Hematopoietic multipotent progenitor cell (in vitro differentiated cells): Measurements from ENCODE around the gene SV2C. TPM values are rescaled to one million over a fixed set of nuclear protein-coding genes. Genes with fewer than 3 reads are reported as not detected.
"Not testable (repeated sequence)": the region's sequence is repeated elsewhere in the genome, so short reads cannot be mapped to it uniquely, and the experiment has no call there.

ENCODE experiments used
- DNase-seq, 3 donors: peaks; one replicate each; pipeline ENCODE4 v3.0.0-alpha.2; 2011 to 2015; ENCODE audit warnings: low read depth in 2 of 3, low spot score in 2 of 3
- total RNA-seq: library from RNA; depleted of rRNA; stranded (reverse); fragments of >200 nt; gene quantifications from one replicate; pipeline ENCODE4 v1.2.3, GENCODE V29; 2012

SV2C gene
- total RNA-seq, 1 donor: under 0.01 TPM

DNA sequence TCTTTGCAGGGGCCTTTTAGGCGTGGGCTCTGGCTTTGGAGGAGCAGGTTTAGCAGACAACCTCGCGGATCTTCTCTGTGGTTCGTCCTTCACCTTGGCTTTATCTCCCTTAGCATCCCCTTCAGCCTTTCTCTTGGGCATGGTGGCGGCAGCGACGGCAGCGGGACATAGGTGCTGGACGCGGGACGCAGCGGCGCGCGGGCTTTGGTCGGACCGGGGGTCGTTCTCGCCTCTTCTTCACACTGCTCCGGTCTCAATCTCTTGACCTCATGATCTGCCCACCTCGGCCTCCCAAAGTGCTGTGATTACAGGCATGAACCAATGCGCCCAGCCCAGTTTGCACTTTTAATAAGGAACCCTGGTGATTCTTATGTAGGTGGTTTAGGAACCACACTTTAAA, 159.0 kb downstream of the SV2C start:
- DNase-seq: not testable (repeated sequence)

DNA sequence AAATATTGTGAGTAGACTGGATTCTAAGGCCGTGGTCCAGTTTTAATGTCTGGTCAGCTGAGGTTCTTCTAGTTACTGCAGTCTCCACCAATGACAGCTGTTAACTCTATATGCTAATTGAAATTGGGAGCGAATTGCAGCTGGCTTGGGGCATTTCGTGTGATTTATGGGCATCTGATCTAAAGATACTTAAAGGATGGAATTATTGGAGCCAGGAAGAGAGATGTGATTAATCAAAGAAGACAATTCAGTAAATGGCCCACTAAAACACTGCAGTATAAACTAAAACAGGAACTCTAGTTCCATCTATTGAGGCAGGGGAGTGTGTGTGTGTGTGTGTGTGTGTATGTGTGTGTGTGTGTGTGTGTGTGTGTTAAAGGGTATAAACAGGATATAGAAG, 162.4 kb downstream of the SV2C start:
- no peak for DNase-seq

DNA sequence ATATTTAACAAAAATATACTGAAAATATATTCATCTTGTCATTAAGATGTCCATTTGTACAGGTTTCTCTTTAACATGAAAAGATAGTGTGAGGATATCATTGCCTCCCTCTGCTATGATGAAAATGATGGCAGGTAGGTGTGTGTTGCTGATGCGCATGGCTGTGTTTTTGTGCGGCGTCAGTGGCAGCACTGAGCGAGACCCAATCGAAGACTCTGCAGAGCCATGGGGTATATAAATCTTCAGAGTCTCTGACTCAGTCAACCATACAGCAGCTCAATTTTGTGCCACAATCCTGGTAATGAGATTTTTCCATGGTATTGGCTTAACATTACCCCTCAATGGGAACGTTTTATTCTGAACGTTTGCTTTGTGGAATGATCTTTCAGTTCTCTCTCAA, 166.4 kb downstream of the SV2C start:
- DNase-seq: no peak

DNA sequence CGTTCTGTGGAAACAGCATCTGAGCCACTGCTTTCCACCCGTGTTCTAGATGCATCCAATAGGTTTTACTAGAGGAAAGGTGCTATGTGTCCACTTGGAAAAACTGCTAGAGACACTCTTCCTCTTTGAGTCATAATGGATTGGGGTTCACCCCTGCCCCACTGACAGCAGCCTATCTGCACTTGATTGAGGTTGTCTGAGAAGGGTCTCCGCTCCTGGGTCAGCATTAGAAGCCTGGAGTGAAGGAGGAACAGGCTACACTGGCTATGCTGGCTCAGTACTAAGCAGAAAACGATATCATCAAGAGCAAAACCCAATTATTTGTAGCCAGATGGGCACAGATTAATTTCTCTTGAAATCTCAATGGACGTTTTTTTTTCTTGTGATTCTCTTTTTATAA, 167.3 kb downstream of the SV2C start:
- DNase-seq: no peak

DNA sequence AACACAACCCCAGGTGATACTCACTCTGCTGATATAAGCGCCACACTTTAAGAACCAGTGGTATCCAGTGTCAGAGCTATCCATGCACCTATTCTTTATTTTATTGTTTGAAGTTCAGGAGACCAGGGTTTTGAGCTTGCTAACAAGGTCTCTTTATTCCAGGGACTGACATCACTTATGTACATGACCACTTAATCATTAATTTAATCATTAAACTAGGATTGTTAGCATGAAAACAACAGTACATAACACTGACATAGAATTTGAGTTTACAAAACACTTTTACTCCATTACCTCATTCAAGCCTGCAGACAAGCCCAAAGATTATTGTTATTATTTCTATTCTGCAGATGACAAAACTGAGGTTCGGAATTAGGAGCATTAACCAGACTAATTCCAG, 168.5 kb downstream of the SV2C start:
- DNase-seq: no peak

DNA sequence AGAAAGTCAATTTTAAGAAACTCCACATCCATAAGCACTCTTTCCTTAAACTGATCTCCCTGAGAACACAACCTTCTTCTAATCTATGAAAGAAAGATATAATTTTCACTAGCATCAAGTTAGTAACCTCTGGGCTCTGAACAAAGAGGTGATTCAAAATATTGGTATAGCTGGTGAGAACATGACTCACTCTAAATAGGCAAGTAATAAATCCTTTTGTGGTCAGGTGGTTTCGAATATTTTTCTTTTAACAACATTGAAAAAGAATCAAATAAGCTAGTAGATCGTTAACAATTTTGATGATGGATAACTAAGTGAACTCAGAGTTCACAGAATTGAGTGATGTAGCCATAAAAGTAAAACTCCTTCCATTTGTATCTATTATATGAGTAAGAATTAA, 169.3 kb downstream of the SV2C start:
- no peak for DNase-seq

DNA sequence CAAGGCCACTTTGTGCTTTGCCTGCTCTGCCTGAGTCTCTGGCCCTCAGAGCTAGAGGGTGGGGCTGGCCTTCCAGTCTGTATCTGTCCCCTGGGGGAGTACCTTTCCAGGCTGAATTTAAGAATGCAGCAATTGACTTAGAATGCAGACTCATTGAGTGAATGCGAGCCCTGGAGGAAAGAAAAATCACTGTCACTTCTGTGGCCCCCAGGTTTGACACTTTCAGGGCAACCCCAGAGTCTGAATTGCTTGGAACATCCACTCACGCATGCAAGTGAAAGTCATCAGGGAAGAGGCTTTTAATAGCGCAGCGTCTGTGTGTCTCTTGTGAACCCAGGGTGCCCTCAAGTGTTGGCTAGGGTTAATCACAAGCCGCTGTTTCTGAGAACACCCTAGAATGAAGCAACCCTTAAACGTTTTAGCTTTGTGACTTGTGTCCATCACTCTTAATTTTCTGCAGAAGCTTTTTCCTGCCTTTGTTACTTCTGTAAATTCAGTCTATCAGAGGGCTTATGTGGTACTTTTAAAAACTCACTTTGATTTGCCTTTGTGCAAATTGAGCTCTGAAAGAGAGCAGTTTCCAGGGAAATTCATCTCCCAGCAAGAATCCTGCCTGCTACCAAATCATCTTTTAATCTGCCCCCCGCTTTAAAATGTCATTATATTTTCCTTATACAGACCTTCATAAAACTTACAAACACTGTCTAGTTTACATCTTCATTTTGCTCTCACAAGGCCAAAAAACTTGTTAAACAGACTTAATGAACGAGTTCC, 173.1 kb downstream of the SV2C start:
- DNase-seq: peak; percentile 21 to 88 (median 69)

DNA sequence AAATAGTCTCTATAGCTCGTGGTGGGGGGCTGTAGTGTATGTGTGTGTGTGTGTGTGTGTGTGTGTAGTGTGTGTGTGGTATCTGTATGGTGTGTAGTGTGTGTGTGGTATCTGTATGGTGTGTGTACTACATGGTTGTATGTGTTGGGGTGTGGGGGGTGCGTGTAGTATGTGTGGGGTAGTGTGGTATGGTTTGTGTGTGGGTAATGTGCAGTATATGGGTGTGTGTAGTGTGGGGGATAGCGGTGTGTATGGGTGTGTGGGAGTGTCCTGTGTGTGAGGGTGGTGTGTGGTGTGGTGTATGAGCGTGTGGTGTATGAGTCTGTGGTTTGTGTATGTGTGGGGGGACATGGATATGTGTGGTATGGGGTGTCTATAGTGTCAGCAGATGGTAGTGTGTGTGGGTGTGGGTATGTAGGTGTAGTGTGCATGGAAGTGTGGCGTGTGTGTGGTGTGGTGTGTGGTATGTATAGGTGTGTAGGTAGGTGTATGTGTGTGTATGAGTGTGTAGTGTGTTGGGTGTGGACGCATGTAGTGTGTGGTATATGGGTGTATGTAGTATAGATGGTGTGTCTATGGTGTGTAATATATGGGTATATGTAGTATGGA, 174.1 kb downstream of the SV2C start:
- DNase-seq: no peak

DNA sequence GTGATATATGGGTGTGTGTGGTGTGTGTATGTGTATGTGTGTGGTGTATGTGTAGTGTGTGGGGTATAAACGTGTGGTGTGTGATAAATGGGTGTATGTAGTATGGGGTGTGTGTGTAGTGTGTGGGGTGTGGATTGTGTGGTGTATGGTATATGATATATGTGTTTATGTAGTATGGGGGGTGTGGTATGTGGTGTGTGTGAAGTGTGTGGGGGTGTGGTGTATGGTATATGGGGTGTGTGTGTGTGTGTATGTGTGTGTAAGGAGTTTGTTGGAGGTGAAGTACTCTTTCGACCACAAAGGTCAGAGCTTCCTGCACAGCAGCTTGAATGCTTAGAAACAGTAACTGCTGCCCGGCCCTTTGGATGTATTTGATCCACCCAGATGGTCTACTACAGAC, 174.7 kb downstream of the SV2C start:
- no peak for DNase-seq

DNA sequence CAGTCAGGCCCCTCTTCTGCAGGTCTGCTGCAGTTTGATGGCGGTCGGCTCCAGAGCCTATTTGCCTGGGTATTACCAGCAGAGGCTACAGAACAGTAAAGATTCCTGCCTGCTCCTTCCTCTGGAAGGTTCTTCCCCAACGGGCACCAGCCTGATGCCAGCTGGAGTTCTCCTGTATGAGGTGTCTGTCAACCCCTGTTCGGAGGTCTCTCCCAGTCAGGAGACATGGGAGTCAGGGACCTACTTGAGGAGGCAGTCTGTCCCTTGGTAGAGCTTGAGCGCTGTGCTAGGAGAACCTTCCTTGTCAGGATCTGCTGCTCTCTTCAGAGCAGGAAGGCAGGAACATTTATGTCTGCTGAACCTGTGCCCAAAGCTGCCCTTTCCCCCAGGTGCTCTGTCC, 181.5 kb downstream of the SV2C start:
- DNase-seq: no peak

DNA sequence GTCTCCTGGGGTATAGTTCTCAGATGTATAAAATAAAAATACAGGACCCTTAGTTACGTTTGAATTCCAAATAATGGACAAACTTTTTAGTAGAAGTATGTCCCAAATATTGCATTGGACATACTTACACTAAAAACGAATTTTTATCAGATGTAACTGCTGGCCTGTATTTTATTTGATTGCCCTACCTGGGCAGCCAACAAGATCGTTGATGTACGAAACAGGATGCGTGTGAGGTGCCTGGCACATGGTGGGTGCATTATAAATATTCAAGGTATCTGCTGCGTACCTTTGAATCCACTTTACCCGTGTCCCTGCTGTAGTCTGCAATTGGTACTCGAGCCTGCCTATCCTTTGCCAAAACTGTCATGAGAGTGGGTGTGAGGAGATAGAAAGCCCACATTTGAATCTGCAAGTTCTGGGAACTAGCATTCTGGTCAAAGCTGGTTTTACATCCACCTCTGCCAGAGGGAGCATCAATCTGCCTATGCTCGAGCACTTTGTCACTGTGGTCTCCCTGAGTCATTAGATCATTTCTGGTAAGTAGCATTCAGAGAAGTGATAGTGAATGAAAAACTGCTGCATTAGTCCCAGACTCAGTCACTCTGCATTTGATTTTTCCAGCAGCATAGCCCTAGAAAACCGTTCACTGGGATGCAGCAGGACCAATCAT, 186.2 kb downstream of the SV2C start:
- DNase-seq: no peak

DNA sequence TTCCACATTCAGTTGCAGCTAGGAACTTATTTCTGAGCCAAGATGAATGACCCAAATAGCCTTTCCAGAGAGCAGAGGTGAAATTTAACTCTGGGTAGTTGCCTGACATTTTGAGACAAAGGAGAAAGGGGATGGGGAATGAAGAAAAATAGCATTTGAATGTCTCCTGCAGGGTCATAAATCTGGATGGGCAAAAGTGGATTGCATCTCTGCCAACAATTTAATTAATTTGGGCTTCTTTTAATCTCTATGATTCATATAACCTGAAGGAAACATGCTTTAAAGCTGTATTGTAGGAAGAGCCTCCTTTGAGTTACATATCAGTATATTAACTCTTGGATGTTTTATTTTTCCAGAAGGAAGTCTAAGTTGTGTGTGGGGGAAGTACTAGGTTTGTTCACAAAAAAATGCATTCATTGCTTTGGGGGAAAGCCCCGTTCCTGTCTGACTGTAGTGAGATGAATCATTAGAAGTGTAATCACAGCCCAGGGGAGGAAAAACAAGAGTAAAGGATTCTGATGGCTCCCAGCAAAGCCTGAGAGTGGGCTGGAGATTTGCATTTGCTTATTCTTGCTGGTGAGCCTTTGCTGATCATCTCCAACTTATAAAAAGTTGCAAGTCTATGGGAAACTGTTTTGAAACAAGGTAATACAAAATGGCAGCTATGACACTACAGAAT, 186.9 kb downstream of the SV2C start:
- DNase-seq: peak in 1 of 3 donors; percentile 42

DNA sequence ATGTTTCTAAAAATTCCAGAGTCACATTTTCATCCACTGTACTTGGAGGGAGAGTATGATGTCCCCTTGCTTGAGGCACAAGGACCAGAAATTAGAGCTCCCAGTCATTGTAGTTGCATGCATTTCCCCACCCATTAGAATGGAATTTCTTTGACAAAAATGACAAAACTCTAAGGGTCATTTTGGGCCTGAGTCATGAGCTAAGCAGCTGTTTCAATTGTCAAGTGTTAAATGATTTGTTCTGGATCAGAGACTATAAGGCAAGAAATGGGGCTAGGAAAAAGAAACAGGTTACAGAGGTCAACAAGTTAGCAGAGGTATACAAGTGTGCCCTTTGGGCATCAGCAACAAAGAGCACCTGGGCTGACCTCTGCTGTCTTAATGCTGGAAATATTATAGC, 188.7 kb downstream of the SV2C start:
- no peak for DNase-seq

DNA sequence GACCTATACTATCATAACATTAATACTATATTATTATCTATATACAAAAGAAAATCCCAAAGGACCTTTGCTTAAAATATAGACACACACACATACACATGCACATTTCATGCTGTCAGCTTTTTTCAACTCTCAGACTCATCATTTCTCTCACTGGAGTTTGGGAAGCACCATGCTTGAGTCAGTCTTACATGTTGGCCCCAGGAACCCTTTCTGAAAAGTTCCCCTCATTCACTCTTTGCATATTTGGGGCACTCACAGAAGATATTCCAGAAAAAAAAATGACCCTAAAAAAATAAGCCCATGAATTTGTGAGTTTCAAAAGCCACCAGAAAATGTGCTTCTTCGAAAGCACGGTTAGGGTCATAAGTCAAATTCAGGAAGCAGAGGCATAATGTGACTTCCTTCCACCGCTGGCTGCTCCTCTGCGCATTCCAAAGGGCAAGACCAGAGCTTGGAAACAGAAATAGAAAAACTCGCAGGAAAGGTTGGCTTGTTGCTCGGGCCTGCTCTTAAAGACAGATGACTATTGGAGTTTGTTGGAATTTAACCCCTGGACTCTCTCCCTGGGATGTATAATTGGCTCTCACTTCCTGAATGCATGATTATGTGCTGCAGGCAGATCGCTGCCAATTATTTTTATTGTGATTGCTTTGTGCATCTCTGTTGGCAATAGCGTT, 190.2 kb downstream of the SV2C start:
- DNase-seq: peak in 1 of 3 donors; percentile 45

DNA sequence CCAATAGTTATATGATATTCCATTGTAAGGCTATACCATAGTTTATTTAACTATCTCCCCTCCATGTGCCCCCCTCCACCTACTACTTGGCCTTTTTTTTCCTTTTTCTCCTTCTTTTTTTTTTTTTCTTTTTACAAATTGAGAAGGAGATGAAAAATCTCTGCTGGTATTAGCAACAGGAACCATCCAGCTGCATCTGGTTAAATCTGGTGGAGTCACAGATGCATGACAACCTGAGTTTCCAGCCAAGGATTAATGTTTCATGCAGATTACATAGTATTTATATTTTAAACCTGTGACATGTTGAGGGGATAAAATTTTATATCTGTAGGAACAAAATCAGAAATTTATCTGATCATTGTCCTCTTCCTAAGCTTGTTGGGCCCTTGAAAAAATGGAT, 191.4 kb downstream of the SV2C start:
- no peak for DNase-seq

DNA sequence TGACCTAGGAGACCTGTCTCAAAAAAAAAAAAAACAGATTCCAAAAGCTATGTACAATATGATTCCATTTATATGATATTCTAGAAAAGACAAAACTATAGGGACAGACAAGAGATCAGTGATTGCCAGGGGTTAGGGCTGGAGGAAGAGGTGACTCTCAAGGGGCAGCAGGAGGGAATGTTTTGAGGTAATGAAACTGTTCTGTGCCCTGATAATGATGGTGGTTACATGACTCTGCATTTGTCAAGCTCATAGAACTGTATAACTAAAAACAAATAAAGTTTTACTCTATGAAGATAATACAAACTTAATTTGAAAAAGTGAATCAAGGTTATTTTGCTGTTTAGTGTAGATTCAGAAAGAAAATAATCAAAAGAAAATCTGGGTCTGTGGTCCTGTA, 194.6 kb downstream of the SV2C start:
- peak in 1 of 3 donors; percentile 46 for DNase-seq

DNA sequence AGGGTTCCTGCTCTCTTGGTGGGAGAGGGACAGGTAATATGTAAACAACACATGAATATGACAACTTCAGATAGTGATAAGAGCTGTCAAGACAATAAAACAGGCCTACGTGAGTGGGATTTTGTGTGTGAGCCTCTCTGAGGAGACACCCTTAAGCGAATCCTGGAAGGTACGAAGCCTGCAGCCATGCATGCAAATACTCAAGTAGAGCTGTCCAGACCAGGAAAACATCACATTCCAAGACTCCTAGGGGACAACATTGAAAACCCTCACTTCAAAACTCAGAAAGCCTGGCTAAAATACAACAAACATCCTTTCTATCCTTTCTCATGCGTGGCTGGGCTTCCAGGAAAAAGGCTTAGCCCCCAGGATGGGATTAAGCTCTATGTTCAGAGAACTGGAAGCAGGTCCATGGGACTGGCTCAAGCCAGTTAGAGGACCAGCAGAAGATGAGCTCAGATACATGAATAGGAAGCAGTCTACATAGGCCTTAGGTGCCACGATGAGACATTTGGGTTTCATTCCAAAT, 195.1 kb downstream of the SV2C start:
- DNase-seq: no peak

DNA sequence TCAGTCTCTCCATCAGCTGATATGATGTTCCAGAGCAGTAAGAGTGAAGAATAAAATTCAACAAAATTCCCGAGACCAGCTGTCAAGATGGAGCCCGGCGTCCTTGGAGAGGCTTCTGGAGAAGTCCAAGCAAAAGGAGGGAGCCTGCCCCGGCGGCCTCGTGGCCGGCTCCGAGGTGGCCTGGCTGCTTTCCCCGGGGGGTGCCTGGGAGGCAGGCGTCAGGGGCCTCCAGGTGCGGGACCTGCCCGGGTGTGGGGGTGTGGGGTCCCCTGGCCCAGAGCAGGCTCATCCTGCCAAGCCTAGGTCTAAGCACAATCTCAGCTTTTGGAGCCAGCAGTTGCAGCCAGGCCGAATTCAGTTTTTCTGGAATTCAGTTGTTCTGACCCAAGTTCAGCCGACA, 197.3 kb downstream of the SV2C start:
- no peak for DNase-seq

DNA sequence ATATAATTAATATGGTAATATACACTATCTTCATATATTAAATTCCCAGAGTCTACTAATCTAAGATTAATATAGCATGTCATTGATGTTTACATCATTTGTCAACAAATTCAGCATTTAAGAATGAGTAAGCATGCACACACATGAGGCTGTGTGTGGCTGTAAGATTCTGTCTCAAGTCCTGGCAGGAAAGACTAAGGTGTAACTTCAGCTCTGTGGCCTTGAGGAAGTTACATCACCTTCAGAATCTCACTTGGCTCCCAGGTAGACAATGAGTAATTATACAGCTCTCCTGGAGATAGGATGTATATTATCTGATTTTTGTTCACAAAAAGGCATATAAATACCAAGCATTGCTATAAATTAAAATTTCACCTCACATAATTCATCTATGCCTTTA, 200.5 kb downstream of the SV2C start:
- no peak for DNase-seq

DNA sequence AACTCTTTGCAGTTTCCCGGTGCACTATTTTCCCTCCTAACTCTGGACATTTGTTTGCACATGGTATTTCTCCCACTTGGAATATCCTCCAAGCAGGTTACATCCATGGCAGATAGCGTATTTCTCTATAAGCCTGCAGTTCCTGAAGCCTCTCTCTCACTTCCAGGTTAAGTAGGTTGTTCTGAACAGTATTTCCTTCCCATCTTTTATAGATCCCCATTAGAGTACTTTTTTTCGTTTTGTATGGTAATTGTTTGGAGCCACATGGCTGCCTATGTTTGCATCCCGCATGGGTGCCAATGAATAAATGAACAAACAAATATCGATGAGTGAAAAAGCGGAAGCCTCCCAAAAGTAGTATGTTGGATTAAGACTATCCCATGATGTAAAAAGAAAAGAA, 206.5 kb downstream of the SV2C start:
- no peak for DNase-seq

DNA sequence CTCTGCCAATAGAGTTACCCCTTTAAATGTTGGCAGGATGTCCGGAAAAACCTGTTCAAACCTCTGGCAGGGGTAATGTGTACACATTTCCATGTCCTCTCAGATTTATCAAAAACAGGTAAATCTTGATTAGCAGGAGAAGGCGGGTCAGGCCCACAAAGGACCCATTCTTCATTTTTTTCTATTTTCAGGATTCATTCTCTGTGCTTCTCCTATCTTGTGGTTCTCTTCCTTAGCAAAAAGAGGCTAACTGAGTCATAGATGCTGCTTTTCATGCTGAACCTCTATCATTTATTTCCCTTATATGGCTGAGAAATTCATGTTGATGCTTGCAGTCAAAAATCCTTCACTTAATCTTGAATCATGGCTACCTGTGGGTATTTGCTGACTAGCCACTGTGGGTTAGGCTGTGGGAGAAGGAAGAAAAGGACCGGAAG, 207.2 kb downstream of the SV2C start:
- no peak for DNase-seq
